ENCODE data around the gene WWOX. TPM values are rescaled to one million over a fixed set of nuclear protein-coding genes. Genes with fewer than 3 reads are reported as not detected.

Gene WWOX
- total and polyA plus RNA-seq, 2 of the 8 experiments (the other 6 are each of a cell fraction or from before 2014, with no cell fraction given) = 5.4 to 16.7 TPM

- no peaks in the 10 kb centered on the region for H3K79me1 ChIP-seq (ENCODE audit: low read depth, low read length)
- H3K23ac ChIP-seq (ENCODE audit: insufficient read length) = no peak overlapping the region
- no peak overlapping the region for H3K18ac ChIP-seq (ENCODE audit: extremely low read depth, low read length)
- H3K79me2 ChIP-seq (ENCODE audit: control insufficient read depth in 1 of 2, insufficient read depth in 2 of 2, low read length in 2 of 2) = no peaks in the 10 kb centered on the region
- H3K27me3 ChIP-seq (replicated peaks in 1 of 4; ENCODE audit: control insufficient read depth in 3 of 4, extremely low read depth in 1 of 4, insufficient read depth in 3 of 4, low read length in 3 of 4) = no peaks in the 10 kb centered on the region
- H4K5ac ChIP-seq (ENCODE audit: insufficient read length, low read depth, low read length) = no peak overlapping the region
- H2BK20ac ChIP-seq (ENCODE audit: low read length) = no peak overlapping the region
- no peak overlapping the region for H4K8ac ChIP-seq (ENCODE audit: extremely low read depth, insufficient read depth, low read length)
- CTCF ChIA-PET (ENCODE audit: partially characterized antibody) = interaction anchor here (1.0 to 2.0 kb wide), 2 partner anchors 20 to 38 kb away, joined by 5 read pairs; no protein-coding TSS in a partner anchor
- H4K91ac ChIP-seq (replicated peaks; ENCODE audit: insufficient read length, low read length) = no peak overlapping the region
- no peak overlapping the region for H2BK12ac ChIP-seq (ENCODE audit: low read depth, low read length)
- H3K23me2 ChIP-seq (ENCODE audit: low read depth, low read length) = peaks cover 3% of the 10 kb centered on the region; the same call in 1 of the 2 replicates
- H2BK5ac ChIP-seq (ENCODE audit: low read depth, low read length) = no peak overlapping the region
- no peak for DNase-seq (ENCODE audit: low read depth in 1 of 2, low spot score in 2 of 2)
- no peak overlapping the region for H3K4me2 ChIP-seq (ENCODE audit: insufficient read depth in 1 of 2, low read depth in 2 of 2, low read length in 2 of 2)
- H3K4me3 ChIP-seq (ENCODE audit: extremely low read depth in 1 of 4, insufficient read depth in 2 of 4, low read depth in 3 of 4, low read length in 4 of 4) = no peak overlapping the region
- H2BK120ac ChIP-seq (replicated peaks; ENCODE audit: low read depth, low read length) = no peak overlapping the region
- H2AFZ ChIP-seq (ENCODE audit: low read length) = no peak overlapping the region
- POLR2A ChIA-PET (ENCODE audit: partially characterized antibody) = no interaction called here
- 90% methylated on average over 12 of the region's 12 CpGs; no CpG with 5 or more reads in 1 of the 2 experiments for WGBS, 2 experiments (ENCODE audit: extremely low coverage in 1 of 2, insufficient coverage in 1 of 2, insufficient read length in 1 of 2, insufficient replicate concordance in 2 of 2, low coverage in 1 of 2, low lambda C conversion rate in 2 of 2, missing lambda C conversion rate in 1 of 2)
- H4K20me1 ChIP-seq (replicated peaks in 1 of 2; ENCODE audit: control insufficient read depth in 1 of 2, insufficient read depth in 2 of 2, low read length in 2 of 2) = no peaks in the 10 kb centered on the region
- FAIRE-seq = no peak
- H3K27ac ChIP-seq (ENCODE audit: low read depth, low read length) = no peak overlapping the region
- no peak overlapping the region for H3K4ac ChIP-seq (replicated peaks; ENCODE audit: insufficient read length, low read depth, low read length)
- no peaks in the 10 kb centered on the region for H3K36me3 ChIP-seq (ENCODE audit: control insufficient read depth in 2 of 4, insufficient read depth in 4 of 4, low read length in 3 of 4)
- no peaks in the 10 kb centered on the region for H3K9me3 ChIP-seq (ENCODE audit: insufficient read depth in 2 of 2, low read depth in 1 of 2, low read length in 1 of 2)
- H2BK15ac ChIP-seq (ENCODE audit: low read length) = no peak overlapping the region
- H3K9ac ChIP-seq (replicated peaks in 1 of 4; ENCODE audit: extremely low read depth in 1 of 4, low read depth in 3 of 4, low read length in 3 of 4) = no peak overlapping the region
- peaks cover 0 to 4% (median 2%) of the 10 kb centered on the region in 4 experiments; a peak in 2 of 7 replicates for H3K4me1 ChIP-seq (replicated peaks in 1 of 4; ENCODE audit: control insufficient read depth in 3 of 4, insufficient read depth in 4 of 4, low read length in 3 of 4)
- no peak overlapping the region for H2AK5ac ChIP-seq (ENCODE audit: low read depth, low read length)
- H3K56ac ChIP-seq (replicated peaks; ENCODE audit: insufficient read length, low read depth, low read length) = no peak overlapping the region
- no peak overlapping the region for H3K14ac ChIP-seq (ENCODE audit: insufficient read length)
- TF ChIP-seq NANOG (IDR thresholded peaks at IDR 0.05; ENCODE audit: insufficient read depth, low read depth, low read length, poor library complexity, severe bottlenecking) (no peak), YY1 (IDR thresholded peaks at IDR 0.05; ENCODE audit: low read depth, low read length) (no peak)
These were observed 885.5 kb downstream of the WWOX start for GRCh38 chr16:78984887-78985464.

Data from H1 (cell line).